GM18873 (cell line): ENCODE data around the gene ANKRD11.
"Not testable (repeated sequence)": the region's sequence is repeated elsewhere in the genome, so short reads cannot be mapped to it uniquely, and the experiment has no call there.

Source experiments
- ATAC-seq: cut with Tn5 transposase; IDR thresholded peaks from one replicate; pipeline ENCODE4 v1.9.1; 2021; ENCODE audit warnings: mild to moderate bottlenecking, moderate library complexity, moderate number of reproducible peaks; ENCODE audit not compliant: unreplicated experiment, low FRiP score

Gene ANKRD11

GRCh38 chr16:89389504-89390223 is 100.7 kb downstream of the ANKRD11 start:
- not testable (repeated sequence) for ATAC-seq

GRCh38 chr16:89388536-89388935 is 101.8 kb downstream of the ANKRD11 start:
- ATAC-seq, result no peak

GRCh38 chr16:89386306-89387185 is 103.8 kb downstream of the ANKRD11 start:
- ATAC-seq, result no peak

GRCh38 chr16:89385712-89386111 is 104.6 kb downstream of the ANKRD11 start:
- no peak for ATAC-seq

- no peak for ATAC-seq
Observed at GRCh38 chr16:89384282-89384681, 106.1 kb downstream of the ANKRD11 start.

GRCh38 chr16:89383095-89384003 is 107.0 kb downstream of the ANKRD11 start:
- no peak for ATAC-seq

GRCh38 chr16:89382555-89382954 is 107.8 kb downstream of the ANKRD11 start:
- not testable (repeated sequence) for ATAC-seq

GRCh38 chr16:89381788-89382187 is 108.6 kb downstream of the ANKRD11 start:
- no peak for ATAC-seq

GRCh38 chr16:89380681-89381080 is 109.7 kb downstream of the ANKRD11 start:
- no peak for ATAC-seq

- no peak for ATAC-seq
Observed at GRCh38 chr16:89378947-89379771, 111.2 kb downstream of the ANKRD11 start.

GRCh38 chr16:89377453-89377848 is 112.9 kb downstream of the ANKRD11 start:
- ATAC-seq, result no peak

- no peak for ATAC-seq
Observed at GRCh38 chr16:89376812-89377452, 113.4 kb downstream of the ANKRD11 start.

GRCh38 chr16:89375686-89376085 is 114.7 kb downstream of the ANKRD11 start:
- no peak for ATAC-seq

GRCh38 chr16:89375021-89375420 is 115.3 kb downstream of the ANKRD11 start:
- no peak for ATAC-seq

- no peak for ATAC-seq
Observed at GRCh38 chr16:89374393-89374960, 115.9 kb downstream of the ANKRD11 start.

- no peak for ATAC-seq
Observed at GRCh38 chr16:89373355-89374110, 116.8 kb downstream of the ANKRD11 start.

- ATAC-seq, result no peak
Observed at GRCh38 chr16:89371968-89372634, 118.3 kb downstream of the ANKRD11 start.

GRCh38 chr16:89371386-89371785 is 119.0 kb downstream of the ANKRD11 start:
- ATAC-seq, result no peak
